NCI-H1092 (cell line): ENCODE measurements around the gene ASIC2.
A peak's percentile ranks its signal among the peaks of the same experiment; 100 is the strongest.

Experiments used
- DNase-seq: peaks from one replicate; lab custom pipeline; 2025; lab: John Stamatoyannopoulos, UW

The ASIC2 gene

DNA sequence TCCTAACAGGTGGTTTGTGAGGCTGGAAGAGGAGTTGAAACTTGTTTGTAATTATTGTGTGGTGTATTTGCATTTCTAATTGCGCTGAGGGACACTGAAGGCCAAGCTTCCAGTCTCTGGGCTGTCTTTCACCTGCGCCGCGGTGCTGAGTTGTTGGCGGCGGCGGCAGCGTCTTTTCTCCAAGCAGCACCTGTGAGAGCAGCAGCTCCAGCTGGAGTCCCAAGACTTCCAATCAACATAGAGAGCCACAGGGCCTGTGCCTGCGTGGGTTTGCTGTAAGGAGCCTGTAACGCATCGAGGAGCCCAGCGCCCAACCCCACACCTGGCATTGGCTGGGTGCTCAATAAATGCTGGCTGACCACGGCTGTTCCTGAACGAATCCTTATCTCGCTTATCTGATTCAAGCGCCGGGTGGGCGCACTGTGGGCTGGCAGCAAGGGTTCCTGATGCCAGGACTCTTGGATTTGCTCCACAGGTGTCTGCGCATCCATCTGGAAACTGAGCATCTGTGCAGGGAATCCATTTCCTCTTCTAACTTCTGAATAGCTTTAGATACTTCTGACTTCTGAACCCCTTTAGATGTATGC is 138.1 kb downstream of the ASIC2 start:
- DNase-seq: no peak

DNA sequence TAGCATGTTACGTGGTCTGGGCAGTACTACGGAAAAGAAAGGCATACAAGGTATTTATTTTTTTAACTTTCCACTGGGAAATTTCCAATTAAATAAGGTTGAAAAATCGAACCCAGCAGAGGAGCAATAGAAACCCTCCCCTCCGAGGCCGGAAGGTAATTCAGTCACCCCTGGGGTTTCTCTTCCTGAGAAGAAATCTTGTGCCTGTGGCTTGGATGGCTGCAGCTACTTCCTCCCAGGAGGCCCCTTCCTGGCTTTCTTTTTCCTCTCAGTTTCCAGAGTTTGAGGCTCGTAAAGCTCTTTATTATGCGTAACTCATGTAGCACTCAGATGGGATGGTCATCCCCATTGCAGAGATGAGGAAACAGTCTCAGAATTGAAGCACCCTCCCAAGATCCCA is 140.3 kb downstream of the ASIC2 start:
- no peak for DNase-seq

DNA sequence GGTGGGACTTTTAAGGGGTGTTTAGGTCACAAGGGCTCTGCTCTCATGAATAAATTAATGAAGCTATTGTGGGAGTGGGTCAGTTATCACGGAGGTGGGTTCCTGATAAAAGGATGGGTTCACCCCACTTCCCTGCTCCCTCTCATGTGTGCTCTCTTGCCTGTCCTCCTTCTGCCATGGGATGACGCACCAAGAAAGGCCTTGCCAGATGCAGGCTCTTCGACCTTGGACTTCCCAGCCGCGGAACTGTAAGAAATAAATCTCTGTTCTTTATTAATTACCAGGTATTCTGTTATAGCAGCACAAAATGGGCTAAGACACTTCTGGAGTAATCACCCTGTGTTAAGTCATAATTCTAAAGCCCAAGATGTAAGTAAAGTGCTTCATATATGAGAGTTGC is 141.5 kb downstream of the ASIC2 start:
- DNase-seq: no peak

DNA sequence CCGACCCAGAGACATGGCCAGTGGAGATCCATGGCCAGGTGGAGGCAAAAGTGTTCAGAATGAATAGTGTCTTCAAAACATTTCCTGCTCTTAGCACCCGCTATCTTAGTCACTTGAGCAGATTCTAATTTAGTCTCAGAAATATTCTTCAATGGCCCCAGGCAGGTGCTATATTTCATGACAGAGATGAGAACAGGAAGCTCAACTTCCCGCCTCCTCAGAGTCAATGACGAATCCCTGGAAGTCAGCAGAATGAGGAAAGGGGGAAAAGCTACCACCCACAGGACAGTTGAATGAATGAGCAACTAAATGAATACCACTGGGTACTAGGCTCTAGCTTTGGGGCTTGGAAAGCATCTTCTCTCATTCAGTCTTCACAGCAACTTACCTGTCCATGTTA is 147.2 kb downstream of the ASIC2 start:
- DNase-seq: no peak

DNA sequence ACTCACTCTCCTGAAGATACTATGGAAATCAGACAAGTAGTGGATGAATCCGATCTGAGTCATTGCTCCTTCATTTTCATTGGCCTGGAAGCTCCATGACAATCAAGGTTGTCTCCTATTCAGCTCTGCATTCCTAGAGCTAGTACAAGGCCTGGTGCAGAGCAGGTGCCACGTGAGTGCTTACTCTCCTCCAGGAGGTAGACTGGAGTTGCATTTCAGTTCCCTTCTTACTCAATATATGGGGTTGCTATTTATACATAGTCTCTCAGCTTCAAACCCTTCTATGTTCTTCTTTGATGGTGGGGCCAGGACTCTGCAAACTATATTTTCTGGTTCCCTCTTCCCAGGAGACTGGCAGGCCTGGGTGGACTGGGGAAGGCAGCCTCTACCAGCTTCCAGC is 148.3 kb downstream of the ASIC2 start:
- no peak for DNase-seq

DNA sequence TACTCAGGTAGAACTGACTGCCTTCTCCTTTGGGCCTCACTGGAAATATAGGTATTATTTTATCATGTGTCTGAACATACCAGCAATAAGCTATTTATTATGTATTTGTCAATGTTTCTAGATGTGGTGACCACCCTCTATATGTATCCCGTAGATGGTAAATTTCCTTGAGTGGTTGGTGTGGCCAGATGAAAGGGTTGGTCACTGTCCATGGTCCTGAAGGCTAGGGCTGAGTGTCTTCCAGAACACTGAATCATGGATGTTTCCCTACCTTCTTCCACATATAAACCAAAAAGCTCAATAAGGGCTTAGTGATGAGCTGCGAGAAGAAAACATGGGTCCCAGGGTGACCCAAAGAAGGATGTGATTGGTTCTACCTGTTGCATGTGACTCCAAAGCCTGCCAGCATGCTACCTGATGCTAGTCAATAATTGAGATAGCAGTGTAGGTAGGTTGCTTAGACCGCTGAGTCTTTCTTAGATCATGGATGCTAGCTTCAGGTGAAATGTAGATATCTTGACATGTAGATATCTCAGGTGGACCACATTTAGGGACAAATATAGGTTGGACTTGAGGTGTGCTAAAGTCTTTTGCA is 150.3 kb downstream of the ASIC2 start:
- no peak for DNase-seq

DNA sequence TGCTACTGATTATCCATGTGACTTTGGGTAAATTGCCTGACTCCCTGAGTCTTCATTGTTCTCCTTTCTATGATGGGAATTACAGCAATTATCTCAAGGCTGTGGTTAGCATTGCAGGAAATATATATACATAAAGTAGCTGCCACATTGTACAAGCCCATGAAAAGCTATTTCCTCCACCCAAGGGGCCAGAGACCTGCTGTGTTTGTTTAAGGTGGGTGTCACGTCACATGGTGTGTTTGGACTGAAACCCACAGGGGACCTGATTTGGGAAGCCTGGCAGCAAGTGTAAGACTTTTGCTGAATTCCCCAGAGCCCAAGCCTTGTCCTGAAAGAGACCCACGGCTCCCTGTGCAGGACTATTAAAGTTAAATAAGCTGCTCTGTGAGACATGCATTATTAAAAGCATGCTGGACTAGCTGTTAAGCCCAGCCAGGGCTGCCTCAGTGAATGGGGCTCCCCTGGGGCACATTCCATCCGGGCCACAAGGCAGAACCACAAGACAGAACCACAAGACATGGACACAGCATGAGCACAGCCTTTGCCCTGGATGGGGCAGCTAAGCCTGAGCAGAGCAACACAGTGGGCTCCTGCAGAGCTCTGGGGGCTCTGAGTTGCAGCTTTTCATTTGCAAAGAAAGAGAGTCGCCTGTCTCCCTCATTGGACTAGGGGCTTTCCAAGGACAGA is 152.5 kb downstream of the ASIC2 start:
- DNase-seq: peak; percentile 54

DNA sequence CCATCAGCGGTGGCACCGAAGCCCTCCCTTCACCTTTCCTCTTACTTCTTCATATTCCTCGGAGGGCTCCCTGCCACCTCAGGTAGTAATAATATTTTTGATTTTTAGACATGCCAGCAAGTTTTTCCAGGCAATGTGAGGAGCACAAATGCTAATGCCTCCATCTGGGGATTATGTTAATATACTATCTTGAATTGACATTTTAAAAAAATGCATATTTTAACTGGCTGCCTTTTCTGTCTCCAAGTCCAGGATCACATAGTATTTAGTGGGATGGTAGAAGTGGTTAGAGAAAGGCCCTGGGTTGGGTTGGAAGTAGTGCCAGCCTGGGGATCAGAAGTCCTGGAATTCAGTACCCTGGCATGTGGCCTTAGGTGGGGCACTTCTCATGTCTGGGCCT is 154.5 kb downstream of the ASIC2 start:
- no peak for DNase-seq

DNA sequence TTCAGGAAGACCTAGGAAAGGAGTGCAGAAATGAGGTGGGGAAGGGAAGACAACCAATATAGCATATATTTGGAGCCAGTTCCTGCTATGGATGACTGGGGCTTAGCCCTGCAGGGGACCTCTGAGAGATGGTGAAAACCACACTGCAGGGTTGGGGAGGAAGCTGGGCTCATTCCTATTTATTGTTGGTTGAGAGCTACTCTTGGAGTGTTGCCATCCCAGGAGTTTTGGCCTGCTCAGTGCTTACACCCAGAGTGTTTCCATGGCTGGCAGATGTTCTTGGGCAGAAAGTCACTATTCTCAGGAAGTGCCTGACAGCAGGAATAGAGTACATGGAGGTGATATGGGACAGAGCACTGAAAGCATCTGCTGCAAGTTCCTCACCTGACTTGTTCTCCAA is 155.7 kb downstream of the ASIC2 start:
- DNase-seq: peak; percentile 82

DNA sequence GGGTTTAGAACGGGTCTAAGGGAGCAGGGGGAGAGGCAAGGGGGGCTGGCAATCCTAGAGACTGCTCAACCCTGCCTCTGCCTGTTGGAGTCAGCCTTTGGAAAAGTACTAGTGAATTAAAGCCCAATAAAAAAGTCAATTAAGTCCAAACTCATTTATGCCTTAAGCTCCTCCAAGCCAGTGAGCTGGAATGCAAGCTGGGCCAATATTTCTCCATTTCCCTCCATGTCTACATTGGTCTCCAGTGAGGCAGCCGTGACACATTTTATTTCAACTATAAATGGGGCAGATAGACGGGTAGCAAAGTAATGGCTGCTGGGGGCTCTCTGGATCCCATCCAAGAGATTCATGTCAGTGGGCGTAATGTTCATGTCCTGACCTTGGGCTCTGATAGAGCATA is 157.4 kb downstream of the ASIC2 start:
- no peak for DNase-seq

DNA sequence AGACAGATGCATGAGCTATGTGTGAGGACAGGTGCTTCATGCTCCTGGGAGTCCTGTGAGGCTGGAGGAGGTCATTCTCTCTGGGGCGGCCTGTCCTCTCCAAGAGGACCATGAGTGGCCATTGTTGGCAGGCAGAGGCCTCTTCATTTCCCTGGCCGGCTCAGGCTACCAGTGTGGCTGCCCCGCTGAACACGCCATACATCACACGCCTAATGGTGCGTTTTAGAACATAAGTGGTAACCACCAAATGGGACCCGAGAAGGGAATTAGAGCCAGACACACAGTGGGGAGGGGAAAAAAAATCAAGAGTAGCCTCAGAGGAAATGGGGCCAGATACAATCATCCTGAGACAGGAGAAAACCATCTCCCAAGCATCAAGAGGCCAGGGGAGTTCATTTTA is 161.5 kb downstream of the ASIC2 start:
- DNase-seq: peak; percentile 96

DNA sequence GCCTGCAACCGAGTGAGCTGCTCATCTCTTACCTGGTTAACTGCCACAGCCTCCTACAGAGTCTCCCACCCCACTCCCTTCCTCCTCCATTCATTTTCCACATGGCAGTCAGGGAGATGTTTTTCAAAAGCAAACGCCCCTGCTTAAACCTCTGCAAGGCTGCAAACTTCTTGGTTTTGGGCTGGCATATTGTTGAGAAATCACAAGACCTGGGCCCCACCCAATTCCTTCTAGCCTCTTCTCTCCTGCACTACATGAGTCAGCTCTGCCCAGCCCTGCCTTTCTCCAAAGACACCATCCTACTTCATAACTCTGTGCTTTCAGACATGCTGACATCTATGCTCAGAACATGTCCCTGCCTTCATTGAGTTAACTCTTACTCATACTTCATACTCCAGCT is 165.4 kb downstream of the ASIC2 start:
- no peak for DNase-seq

DNA sequence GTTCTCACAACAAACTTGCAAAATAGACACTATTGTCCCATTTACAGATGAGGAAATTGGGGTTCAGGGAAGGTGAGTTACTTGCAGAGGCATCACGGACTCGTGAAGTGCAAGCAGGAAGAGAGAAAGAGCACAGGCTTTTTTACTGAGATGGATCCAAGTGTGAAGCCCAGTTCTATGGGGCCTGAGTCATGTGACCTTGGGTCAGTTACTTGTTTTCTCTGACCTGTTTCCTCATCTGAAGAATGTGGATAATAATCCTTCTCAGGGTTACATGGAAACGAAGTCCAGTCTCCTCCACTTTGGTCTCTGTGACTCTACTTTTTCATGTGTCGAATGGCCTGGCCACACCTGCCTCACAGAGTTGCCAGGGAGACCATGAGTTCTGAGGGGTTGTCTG is 167.0 kb downstream of the ASIC2 start:
- DNase-seq: no peak

DNA sequence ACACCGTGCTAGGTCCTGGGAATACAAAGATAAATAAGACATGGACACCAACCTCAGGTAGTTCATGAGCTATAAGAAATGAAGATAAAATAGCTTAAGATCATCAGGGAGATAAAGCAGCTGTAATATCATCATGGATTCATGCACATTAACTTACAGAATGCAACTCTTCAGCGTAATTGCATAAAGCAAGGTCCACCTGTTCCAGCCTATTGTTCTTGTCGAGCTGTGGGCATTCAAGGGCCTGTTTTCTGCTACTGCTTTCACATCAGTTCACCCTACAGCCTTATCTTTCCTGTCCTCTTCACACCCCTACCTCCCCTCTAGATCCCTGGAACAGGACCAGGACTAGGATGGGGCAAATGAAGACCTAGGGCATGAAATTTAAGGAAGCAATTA is 167.5 kb downstream of the ASIC2 start:
- DNase-seq: peak; percentile 23

DNA sequence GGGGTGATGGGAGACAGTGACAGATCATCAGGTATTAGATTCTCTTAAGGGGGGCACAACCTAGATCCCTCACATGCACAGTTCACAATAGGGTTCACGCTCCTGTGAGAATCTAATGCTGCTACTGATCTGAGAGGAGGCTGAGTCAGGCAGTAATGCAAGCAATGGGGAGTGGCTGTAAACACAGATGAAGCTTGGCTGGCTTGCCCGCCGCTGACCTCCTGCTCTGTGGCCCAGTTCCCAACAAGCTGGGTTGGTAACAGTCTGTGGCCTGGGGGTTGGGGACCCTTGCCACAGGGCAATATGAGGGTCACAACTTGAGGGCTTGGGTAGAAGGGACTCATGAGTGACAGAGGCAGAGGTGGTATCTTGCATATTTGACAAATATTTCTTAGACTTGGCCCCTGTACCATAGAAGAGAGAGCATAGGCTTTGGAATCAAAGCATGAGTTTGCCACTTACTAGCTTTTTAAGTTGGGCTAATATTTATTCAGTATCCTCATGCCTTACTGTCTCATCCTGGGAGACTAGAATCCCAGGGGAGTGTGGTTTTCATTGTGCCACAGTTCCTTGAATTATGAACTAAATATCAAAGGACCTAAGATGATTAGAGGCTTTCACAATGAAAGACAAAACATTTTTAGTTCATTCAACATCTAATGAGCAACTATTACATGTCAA is 168.1 kb downstream of the ASIC2 start:
- DNase-seq: no peak

DNA sequence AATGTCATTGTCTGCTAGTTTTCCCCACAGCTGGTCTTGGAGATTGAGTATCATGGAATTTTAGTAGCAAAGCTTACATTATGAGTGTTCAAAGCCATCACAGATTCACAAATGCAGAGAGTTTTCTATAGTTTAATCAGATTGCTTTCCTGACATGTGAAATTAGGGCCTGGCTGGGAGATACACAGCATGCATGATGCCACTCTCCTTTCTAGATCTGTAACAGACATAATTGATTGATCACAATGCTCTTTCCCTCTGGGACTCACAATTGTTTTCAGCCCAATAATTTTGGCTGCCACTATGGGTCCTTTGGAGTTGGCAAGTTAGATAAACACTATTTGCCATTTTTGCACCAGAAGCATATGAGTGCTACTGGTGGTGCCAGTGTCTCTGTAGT is 168.9 kb downstream of the ASIC2 start:
- no peak for DNase-seq

DNA sequence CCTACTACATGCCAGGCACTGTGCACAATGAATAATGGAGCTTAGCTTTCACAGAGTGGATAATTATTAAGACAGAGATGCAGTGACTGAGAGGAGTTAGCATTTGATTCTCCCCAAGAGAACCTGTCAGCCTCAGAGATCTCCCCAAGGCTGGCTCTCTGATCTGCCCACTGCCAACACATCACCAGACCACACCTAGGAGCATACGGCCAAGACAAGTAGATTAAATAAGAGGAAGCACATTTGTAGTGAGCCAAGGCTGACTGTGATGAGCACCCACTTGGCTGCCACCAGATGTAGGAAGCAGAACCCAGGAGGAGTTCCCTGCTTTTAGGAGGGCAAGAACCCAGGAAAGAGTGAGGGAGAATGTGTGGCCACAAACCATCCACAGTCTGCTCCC is 171.3 kb downstream of the ASIC2 start:
- DNase-seq: no peak

DNA sequence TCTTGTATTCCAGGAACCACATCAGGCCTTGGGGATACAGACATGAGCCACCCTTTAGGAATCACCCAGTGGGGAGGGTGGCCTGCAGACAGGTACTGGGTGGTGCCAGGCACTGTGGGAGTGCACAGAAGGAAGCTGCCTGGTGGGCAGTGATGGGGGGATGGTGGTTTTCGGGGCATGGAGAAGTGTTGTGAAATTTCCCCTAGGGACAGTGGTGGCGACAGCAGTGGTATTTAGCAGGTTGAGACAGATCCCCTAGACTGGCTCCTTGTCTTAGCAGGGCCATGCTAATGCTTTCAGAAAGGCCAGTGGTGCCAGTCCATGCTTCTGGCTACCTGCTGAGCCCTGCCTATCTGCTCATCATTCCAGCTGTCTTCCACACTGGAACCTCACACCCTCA is 171.8 kb downstream of the ASIC2 start:
- no peak for DNase-seq

DNA sequence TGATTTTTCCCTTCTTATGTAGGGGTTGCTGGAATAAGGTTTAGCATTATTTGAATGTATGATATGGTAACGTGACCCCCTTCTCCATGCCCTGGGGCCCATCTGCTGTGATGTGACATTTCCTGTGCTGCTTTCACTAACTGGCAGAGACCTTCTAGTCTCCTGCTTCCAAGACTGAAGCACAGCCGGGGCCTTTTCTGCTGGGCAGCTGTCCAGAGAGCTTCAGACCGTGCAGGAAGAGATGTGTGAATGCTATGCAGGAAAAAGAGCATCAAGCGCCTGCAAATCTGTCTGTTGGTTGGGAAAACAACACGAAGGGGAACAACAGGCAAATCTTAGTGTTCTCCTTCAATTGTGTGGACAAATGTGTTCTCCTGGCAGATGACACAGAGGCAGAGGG is 173.0 kb downstream of the ASIC2 start:
- DNase-seq: peak; percentile 18

DNA sequence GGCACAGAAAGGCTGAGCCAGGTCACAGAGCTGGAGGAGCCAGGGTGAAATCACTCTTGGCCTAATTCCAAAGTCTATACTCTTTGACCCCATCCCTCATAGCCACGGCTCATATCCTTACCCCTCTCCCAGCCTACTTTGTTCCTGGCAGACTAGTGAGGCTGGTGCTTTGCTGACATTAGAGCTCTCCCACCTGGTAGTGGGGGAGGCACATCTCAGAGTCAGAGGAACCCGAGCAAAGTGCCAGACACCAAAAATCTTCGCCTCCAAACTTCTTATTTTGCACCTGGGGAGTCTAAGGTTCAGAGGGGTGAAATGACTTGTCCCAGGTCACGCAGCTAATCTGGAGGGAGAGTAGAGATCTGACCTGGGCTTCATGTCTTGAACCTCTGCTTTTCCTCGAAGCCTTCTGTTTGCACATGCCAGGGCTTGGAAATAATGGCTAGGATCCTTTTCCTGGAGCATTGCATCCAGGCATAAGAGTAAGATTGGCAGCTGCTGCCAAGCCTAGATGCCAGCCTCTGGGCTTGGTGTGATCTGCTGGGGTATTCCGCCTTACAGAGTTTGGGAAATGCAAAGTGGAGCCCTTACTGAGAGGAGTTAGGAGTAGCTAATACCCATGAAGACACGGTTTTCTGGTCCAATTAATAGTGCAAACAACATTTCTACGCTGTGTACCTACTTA is 174.6 kb downstream of the ASIC2 start:
- no peak for DNase-seq

DNA sequence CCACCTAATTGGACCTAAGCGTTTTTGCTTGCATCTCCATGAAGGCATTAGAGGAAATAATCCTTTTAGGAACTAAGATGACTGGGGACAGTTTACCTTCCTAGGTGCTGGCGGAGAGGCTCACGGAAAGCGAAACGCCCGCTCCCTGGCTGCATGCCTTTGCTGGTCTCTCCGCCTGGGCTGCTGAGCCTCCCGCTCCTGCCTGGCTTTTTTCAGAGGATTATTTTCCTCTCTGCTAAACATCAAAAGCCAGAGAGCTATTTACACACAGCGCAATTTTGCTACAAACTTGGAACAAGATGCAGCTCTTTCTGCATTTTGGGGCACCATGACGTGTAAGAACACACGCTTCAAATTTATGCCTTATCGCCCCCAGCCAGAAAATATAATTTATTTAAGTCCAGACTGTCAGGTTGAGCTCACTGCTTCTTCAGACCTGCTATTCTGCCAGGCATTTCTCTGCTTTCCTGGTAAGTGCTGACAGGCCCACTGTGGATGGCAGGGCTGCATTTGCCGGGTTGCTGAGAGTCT is 177.0 kb downstream of the ASIC2 start:
- no peak for DNase-seq

DNA sequence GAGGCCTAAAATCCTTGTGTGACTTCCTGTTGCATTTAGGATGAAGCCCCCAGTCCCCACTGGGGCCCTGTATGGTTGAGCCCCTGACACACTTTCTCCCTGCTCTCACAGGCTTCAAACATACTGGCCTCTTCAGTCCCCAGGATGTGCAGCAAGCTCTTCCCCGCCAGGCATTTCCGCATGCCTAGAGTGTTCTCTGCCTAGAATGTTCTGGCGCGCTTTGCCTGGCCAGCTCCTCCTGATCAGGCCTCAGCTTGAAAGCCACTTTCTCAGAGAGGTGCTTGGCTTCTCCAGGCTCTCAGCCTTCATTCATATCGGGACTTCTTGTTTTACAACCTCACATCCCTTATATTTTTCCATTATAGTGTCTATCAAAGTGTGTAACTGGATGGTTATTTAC is 177.7 kb downstream of the ASIC2 start:
- DNase-seq: no peak

DNA sequence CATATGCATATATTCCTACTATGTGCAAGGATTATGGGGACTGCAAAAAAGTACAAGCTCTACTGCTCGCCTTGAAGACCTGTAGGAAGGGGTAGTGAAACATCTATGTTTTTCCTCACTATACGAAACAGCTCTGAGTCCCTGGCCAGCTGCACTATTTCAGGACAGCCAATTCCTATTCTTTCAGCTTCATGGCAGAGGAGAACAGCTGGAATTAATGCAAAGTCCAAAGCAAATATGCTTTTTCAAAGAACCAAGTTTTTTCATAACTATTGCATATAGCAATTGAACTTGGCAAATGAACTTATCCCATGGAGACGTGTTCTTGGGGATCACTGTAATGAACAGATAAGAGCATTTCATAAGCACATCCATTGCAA is 179.1 kb downstream of the ASIC2 start:
- DNase-seq: no peak
